Measurements from ENCODE around the gene HNMT. TPM values are rescaled to one million over a fixed set of nuclear protein-coding genes. Genes with fewer than 3 reads are reported as not detected.

The HNMT gene
- total and polyA plus RNA-seq, 7 donors = 3.5 to 7.3 (median 5.2) TPM

DNA sequence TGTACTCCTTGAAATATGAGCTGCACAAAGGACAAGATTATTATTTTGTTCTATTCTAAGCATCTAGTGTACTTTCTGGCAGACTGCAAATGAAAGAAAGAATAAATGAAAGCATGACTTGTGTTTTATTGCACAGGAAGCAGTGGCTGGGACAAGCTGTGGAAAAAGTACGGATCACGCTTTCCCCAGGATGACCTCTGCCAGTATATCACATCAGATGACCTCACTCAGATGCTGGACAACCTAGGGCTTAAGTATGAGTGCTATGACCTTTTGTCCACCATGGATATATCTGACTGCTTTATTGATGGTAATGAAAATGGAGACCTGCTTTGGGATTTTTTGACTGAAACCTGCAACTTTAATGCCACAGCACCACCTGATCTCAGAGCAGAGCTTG is 49.4 kb downstream of the HNMT start:
- intact Hi-C loops (cut with DNase I) = no loop called here
- Histone ChIP-seq H3K36me3 (ENCODE audit: insufficient read depth in 1 of 2, low read depth in 1 of 2) (no peaks in the 10 kb centered on the region), H3K4me3 (no peak overlapping the region), H3K9me3 (no peaks in the 10 kb centered on the region), H3K4me1 (no peaks in the 10 kb centered on the region), H3K27ac (no peak overlapping the region), H3K27me3 (ENCODE audit: insufficient read depth in 3 of 3, low read length in 2 of 3) (no peaks in the 10 kb centered on the region)
- TF ChIP-seq, protein P1, sequence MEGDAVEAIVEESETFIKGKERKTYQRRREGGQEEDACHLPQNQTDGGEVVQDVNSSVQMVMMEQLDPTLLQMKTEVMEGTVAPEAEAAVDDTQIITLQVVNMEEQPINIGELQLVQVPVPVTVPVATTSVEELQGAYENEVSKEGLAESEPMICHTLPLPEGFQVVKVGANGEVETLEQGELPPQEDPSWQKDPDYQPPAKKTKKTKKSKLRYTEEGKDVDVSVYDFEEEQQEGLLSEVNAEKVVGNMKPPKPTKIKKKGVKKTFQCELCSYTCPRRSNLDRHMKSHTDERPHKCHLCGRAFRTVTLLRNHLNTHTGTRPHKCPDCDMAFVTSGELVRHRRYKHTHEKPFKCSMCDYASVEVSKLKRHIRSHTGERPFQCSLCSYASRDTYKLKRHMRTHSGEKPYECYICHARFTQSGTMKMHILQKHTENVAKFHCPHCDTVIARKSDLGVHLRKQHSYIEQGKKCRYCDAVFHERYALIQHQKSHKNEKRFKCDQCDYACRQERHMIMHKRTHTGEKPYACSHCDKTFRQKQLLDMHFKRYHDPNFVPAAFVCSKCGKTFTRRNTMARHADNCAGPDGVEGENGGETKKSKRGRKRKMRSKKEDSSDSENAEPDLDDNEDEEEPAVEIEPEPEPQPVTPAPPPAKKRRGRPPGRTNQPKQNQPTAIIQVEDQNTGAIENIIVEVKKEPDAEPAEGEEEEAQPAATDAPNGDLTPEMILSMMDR (IDR thresholded peaks at IDR 0.05) = no peak
- DNase-seq (no peak), ATAC-seq (no peak)
- WGBS, 3 donors = 64 to 73% (median 65%) methylated on average over 2 of the region's 2 CpGs

DNA sequence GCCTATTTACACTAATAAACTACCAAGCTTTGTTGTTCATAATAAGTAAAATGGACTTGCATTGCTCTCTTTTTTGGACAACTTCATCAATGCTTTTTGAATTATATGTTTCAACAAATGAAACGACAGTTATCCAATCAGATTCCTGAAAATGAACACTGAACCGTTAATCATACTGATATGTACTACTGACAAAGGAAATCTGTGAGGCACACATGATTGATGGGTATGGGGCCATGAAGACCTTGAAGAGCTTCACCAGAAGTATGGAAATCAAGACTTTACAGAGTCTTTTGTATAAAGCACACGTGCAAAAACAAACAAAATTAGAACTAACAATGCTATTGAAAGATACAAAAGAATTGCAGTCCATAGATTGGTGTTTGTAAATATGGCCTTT is 51.2 kb downstream of the HNMT start:
- Histone ChIP-seq H3K36me3 (ENCODE audit: insufficient read depth in 1 of 2, low read depth in 1 of 2) (no peaks in the 10 kb centered on the region), H3K27me3 (ENCODE audit: insufficient read depth in 3 of 3, low read length in 2 of 3) (no peaks in the 10 kb centered on the region), H3K9me3 (no peaks in the 10 kb centered on the region), H3K4me1 (no peaks in the 10 kb centered on the region), H3K27ac (no peak overlapping the region), H3K4me3 (no peak overlapping the region)
- intact Hi-C loops (cut with DNase I) = no loop called here
- DNase-seq = no peak
- TF ChIP-seq, protein P1 (IDR thresholded peaks at IDR 0.05) = no peak
- no peak for ATAC-seq
- 62 to 80% (median 80%) methylated on average over 3 of the region's 3 CpGs for WGBS, 3 donors

DNA sequence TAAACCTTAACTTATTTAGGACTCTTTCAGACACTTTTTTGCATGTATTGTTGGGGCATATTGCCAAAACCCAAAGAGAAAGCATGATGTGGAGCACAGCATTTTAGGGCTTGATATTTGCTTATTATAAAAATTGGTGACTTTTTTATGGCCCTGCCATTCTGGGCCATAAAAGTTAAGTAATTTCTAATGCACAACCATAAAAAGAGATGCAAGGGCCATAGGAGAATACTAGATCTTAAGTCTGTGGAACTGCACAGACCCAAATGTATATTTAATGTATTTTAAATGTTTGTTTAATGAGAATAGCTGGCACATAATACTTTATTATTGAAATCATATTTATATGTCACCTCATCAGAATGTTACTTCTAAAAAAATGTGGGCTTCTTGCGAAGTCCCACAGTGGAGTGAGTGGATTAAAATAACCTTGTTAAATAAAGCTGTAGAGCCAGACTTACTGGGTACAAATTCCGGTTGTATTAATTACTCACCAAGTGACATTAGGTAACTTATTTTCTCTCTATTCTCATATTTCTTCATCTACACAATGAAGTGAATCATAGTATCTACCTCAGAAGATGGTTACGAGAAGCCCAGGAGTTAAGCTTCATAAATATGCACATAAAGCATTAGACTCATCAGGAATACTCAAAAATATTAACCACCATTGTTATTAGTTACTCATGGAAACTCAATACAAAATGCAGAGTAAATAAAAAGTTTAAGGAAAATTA is 52.2 kb downstream of the HNMT start:
- DNase-seq (no peak), ATAC-seq (no peak)
- Histone ChIP-seq H3K36me3 (ENCODE audit: insufficient read depth in 1 of 2, low read depth in 1 of 2) (no peaks in the 10 kb centered on the region), H3K9me3 (no peaks in the 10 kb centered on the region), H3K4me1 (no peaks in the 10 kb centered on the region), H3K27me3 (ENCODE audit: insufficient read depth in 3 of 3, low read length in 2 of 3) (no peaks in the 10 kb centered on the region), H3K4me3 (no peak overlapping the region), H3K27ac (no peak overlapping the region)
- TF ChIP-seq, protein P1 (IDR thresholded peaks at IDR 0.05) = no peak
- intact Hi-C loops (cut with DNase I) = no loop called here
- WGBS, 3 donors = 89 to 92% (median 91%) methylated on average over 3 of the region's 3 CpGs

DNA sequence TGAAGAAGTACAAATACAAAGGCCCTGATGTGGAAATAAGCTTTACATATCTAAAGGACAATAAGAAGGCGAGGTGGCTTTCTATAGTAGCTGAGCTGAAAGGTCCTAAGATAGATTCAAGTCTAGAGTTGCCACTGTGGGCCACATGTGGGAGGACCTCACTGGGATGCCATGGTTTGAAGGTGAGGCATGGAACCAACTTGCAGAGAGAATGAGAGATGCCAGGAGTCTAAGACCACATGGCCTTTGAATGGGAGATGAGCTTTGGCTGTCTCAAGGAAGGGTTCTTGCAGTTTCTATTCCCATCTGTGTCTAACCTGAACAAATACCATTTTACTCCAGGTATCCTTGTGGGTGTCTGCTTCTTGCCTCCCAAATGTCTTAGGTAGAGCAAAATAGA is 53.6 kb downstream of the HNMT start:
- ATAC-seq = no peak
- TF ChIP-seq, protein P1 (IDR thresholded peaks at IDR 0.05) = no peak
- Histone ChIP-seq H3K4me1 (no peaks in the 10 kb centered on the region), H3K4me3 (no peak overlapping the region), H3K27me3 (ENCODE audit: insufficient read depth in 3 of 3, low read length in 2 of 3) (no peaks in the 10 kb centered on the region), H3K9me3 (no peaks in the 10 kb centered on the region), H3K27ac (no peak overlapping the region), H3K36me3 (ENCODE audit: insufficient read depth in 1 of 2, low read depth in 1 of 2) (no peaks in the 10 kb centered on the region)
- WGBS, 3 donors = 83 to 93% (median 86%) methylated on average over 1 of the region's 1 CpG
- intact Hi-C loops (cut with DNase I) = no loop called here
- no peak for DNase-seq
